Measurements from ENCODE around the gene NQO1. TPM values are rescaled to one million over a fixed set of nuclear protein-coding genes. Genes with fewer than 3 reads are reported as not detected.
A peak's percentile ranks its signal among the peaks of the same experiment; 100 is the strongest.

The NQO1 gene
- total and polyA plus RNA-seq, 2 of the 13 experiments (the other 11 are each of a cell fraction or from before 2014, with no cell fraction given): 464 to 1,060 TPM

DNA sequence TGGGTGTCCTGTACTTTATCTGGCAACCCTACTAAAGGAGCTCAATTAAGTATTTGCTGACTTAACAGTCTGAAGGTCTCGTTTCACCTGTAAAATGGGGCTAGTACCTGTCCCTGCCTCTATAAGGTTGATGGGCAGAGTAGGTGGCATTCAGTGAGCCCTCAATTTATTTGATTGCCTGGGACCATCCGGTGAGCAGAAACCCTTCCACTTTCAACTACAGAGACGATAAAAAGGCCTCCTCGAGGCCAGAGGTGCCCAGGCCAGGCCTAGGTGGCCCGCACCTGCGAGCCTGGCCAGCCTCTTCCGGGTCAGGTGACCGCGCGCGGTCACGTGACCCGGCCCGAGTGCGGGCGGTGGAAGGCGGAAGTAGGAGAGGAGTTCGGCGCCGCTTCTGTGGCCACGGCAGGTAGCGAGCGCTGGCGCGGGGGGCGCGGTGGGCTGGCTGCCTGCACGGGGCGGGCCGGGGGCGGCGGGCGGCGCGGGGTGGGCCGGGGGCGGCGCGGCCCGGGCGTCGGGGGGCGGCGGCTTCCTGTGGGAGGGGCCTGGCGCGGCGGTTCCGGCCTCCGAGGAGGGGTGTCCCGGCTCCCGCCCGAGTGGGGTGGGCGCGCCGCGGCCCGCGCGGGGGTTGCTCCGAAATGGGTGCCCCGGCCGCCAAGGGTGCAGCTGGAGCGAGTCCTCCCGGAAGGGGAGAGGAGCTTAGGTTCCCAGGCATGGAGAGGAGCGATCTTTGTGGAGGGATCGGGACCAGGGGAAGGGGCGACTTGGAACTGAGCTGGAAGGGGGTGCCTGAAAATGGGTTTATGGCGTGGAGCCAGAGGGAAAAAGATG is 35.8 kb upstream of the NQO1 start, which contains the start of gene WWP2 (continued):
- TF ChIP-seq ZBTB4 (CRISPR knock-in tag; IDR thresholded peaks at IDR 0.05; ENCODE audit: borderline replicate concordance) (no peak), HNRNPLL (IDR thresholded peaks at IDR 0.05; ENCODE audit: low read depth, low read length, poor library complexity, severe bottlenecking) (peak; percentile 55), ZNF382 (CRISPR knock-in tag; IDR thresholded peaks at IDR 0.05; ENCODE audit: borderline replicate concordance) (no peak), ZBTB7B (CRISPR knock-in tag; IDR thresholded peaks at IDR 0.05) (peak; percentile 71), RFX3 (CRISPR knock-in tag; IDR thresholded peaks at IDR 0.05) (no peak; the same call in 1 of the 2 replicates), SNAI1 (CRISPR knock-in tag; IDR thresholded peaks at IDR 0.05; ENCODE audit: borderline replicate concordance) (no peak), XBP1 (CRISPR knock-in tag; IDR thresholded peaks at IDR 0.05) (no peak), ZNF597 (CRISPR knock-in tag; IDR thresholded peaks at IDR 0.05) (no peak), HNF4G (IDR thresholded peaks at IDR 0.05; ENCODE audit: borderline replicate concordance, low read depth, low read length) (no peak), HNF4G (CRISPR knock-in tag; IDR thresholded peaks at IDR 0.05; ENCODE audit: borderline replicate concordance, low read depth) (no peak), CHD2 (IDR thresholded peaks at IDR 0.05; ENCODE audit: low read depth, low read length) (no peak; the same call in 1 of the 2 replicates), MLLT10 (CRISPR knock-in tag; IDR thresholded peaks at IDR 0.05) (no peak), TCF7L2 (IDR thresholded peaks at IDR 0.05; ENCODE audit: low read depth, low read length) (no peak), ZNF512 (CRISPR knock-in tag; IDR thresholded peaks at IDR 0.05) (no peak), ZSCAN5A (CRISPR knock-in tag; IDR thresholded peaks at IDR 0.05; ENCODE audit: borderline replicate concordance) (peak; percentile 65), HMG20A (CRISPR knock-in tag; IDR thresholded peaks at IDR 0.05; ENCODE audit: borderline replicate concordance) (no peak), ZBTB3 (CRISPR knock-in tag; IDR thresholded peaks at IDR 0.05; ENCODE audit: borderline replicate concordance, low read depth) (no peak)
- TF ChIP-seq, protein P1, sequence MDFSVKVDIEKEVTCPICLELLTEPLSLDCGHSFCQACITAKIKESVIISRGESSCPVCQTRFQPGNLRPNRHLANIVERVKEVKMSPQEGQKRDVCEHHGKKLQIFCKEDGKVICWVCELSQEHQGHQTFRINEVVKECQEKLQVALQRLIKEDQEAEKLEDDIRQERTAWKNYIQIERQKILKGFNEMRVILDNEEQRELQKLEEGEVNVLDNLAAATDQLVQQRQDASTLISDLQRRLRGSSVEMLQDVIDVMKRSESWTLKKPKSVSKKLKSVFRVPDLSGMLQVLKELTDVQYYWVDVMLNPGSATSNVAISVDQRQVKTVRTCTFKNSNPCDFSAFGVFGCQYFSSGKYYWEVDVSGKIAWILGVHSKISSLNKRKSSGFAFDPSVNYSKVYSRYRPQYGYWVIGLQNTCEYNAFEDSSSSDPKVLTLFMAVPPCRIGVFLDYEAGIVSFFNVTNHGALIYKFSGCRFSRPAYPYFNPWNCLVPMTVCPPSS (IDR thresholded peaks at IDR 0.05): no peak

Measured in HepG2 (cell line).